ENCODE measurements around the gene ASAP3. TPM values are rescaled to one million over a fixed set of nuclear protein-coding genes. Genes with fewer than 3 reads are reported as not detected.
A peak's percentile ranks its signal among the peaks of the same experiment; 100 is the strongest.

Gene ASAP3
- total and polyA plus RNA-seq, 9 of the 15 experiments (the other 6 are each of a cell fraction or from before 2014, with no cell fraction given), result 1.7 to 31.2 (median 17.4) TPM

GRCh38 chr1:23384312-23385058 lies 99.5 kb downstream of the ASAP3 start (continued):
- TF ChIP-seq TFAM (CRISPR knock-in tag; conservative IDR thresholded peaks at IDR 0.05) (no peak), ZSCAN32 (CRISPR knock-in tag; IDR thresholded peaks at IDR 0.05) (no peak), TCFL5 (CRISPR knock-in tag; conservative IDR thresholded peaks at IDR 0.05) (no peak), SMARCB1 (IDR thresholded peaks at IDR 0.05; ENCODE audit: insufficient read length, low read depth) (no peak), HMBOX1 (IDR thresholded peaks at IDR 0.05) (peak; percentile 31; the same call in 1 of the 2 replicates), SIRT6 (IDR thresholded peaks at IDR 0.05; ENCODE audit: low read depth, low read length) (no peak), NFATC3 (IDR thresholded peaks at IDR 0.05) (no peak), ZNF436 (CRISPR knock-in tag; IDR thresholded peaks at IDR 0.05) (no peak), DLX4 (CRISPR knock-in tag; IDR thresholded peaks at IDR 0.05) (no peak), EHMT2 (IDR thresholded peaks at IDR 0.05) (peak; percentile 53; the same call in 1 of the 2 replicates), GATAD2B (IDR thresholded peaks at IDR 0.05; ENCODE audit: borderline replicate concordance) (no peak), ZNF77 (CRISPR knock-in tag; IDR thresholded peaks at IDR 0.05) (no peak), RHOXF2B (CRISPR knock-in tag; conservative IDR thresholded peaks at IDR 0.05) (no peak), ZEB2 (IDR thresholded peaks at IDR 0.05) (0 out of 2 replicates have a peak, but pooled peaks have one; percentile 64), CTCF (IDR thresholded peaks at IDR 0.05 in 2 of 3, conservative IDR thresholded peaks at IDR 0.05 in 1 of 3; ENCODE audit: insufficient read depth in 2 of 3, low read depth in 1 of 3, low read length in 3 of 3) (no peak), ZNF766 (CRISPR knock-in tag; conservative IDR thresholded peaks at IDR 0.05) (peak; percentile 63), HNRNPK (IDR thresholded peaks at IDR 0.05; ENCODE audit: low read depth, low read length, poor library complexity, severe bottlenecking) (no peak), ZKSCAN8 (CRISPR knock-in tag; IDR thresholded peaks at IDR 0.05) (no peak)
- TF ChIP-seq, protein P1, sequence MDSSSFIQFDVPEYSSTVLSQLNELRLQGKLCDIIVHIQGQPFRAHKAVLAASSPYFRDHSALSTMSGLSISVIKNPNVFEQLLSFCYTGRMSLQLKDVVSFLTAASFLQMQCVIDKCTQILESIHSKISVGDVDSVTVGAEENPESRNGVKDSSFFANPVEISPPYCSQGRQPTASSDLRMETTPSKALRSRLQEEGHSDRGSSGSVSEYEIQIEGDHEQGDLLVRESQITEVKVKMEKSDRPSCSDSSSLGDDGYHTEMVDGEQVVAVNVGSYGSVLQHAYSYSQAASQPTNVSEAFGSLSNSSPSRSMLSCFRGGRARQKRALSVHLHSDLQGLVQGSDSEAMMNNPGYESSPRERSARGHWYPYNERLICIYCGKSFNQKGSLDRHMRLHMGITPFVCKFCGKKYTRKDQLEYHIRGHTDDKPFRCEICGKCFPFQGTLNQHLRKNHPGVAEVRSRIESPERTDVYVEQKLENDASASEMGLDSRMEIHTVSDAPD (CRISPR knock-in tag; IDR thresholded peaks at IDR 0.05), result no peak
- TF ChIP-seq, protein P2, sequence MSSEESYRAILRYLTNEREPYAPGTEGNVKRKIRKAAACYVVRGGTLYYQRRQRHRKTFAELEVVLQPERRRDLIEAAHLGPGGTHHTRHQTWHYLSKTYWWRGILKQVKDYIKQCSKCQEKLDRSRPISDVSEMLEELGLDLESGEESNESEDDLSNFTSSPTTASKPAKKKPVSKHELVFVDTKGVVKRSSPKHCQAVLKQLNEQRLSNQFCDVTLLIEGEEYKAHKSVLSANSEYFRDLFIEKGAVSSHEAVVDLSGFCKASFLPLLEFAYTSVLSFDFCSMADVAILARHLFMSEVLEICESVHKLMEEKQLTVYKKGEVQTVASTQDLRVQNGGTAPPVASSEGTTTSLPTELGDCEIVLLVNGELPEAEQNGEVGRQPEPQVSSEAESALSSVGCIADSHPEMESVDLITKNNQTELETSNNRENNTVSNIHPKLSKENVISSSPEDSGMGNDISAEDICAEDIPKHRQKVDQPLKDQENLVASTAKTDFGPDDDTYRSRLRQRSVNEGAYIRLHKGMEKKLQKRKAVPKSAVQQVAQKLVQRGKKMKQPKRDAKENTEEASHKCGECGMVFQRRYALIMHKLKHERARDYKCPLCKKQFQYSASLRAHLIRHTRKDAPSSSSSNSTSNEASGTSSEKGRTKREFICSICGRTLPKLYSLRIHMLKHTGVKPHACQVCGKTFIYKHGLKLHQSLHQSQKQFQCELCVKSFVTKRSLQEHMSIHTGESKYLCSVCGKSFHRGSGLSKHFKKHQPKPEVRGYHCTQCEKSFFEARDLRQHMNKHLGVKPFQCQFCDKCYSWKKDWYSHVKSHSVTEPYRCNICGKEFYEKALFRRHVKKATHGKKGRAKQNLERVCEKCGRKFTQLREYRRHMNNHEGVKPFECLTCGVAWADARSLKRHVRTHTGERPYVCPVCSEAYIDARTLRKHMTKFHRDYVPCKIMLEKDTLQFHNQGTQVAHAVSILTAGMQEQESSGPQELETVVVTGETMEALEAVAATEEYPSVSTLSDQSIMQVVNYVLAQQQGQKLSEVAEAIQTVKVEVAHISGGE (CRISPR knock-in tag; IDR thresholded peaks at IDR 0.05), result no peak
